Measurements from ENCODE around the gene SPON1.

The SPON1 gene

GRCh38 chr11:14193644-14194043 lies 231.1 kb downstream of the SPON1 start:
- Histone ChIP-seq H2AFZ (ENCODE audit: low read length) (no peak overlapping the region), H3K9ac (ENCODE audit: low read depth, low read length, poor library complexity) (no peak overlapping the region), H3K18ac (ENCODE audit: low read length) (peak overlapping the region; percentile 32), H3K4ac (ENCODE audit: low read length) (no peak overlapping the region), H3K79me1 (ENCODE audit: low read depth, low read length) (no peaks in the 10 kb centered on the region), H3K14ac (ENCODE audit: low read length) (no peak overlapping the region), H2AK5ac (ENCODE audit: low read depth, low read length) (no peak overlapping the region), H2BK120ac (ENCODE audit: low read depth, low read length) (no peak overlapping the region), H3K9me3 (replicated peaks in 1 of 2; ENCODE audit: control insufficient read depth in 2 of 2, insufficient read depth in 1 of 2, low read depth in 1 of 2, low read length in 2 of 2) (no peaks in the 10 kb centered on the region), H3K4me2 (ENCODE audit: insufficient read depth, low read length, poor library complexity, severe bottlenecking) (no peak overlapping the region), H3K4me1 (ENCODE audit: control insufficient read depth in 2 of 2, insufficient read depth in 1 of 2, low read depth in 1 of 2, low read length in 2 of 2) (peaks cover 0 to 5% of the 10 kb centered on the region in 2 donors), H3K27ac (replicated peaks; ENCODE audit: low read length) (no peak overlapping the region), H2BK12ac (ENCODE audit: low read length) (no peak overlapping the region), H3K4me3 (ENCODE audit: low read length in 2 of 2) (no peak overlapping the region), H3K23ac (ENCODE audit: low read depth, low read length, poor library complexity) (no peak overlapping the region), H3K27me3 (ENCODE audit: control insufficient read depth in 3 of 3, insufficient read depth in 3 of 3, low read depth in 1 of 3, low read length in 3 of 3) (no peaks in the 10 kb centered on the region), H4K8ac (ENCODE audit: low read depth, low read length) (no peak overlapping the region), H2BK15ac (ENCODE audit: low read length) (no peak overlapping the region), H2BK5ac (ENCODE audit: low read length) (no peak overlapping the region), H3K36me3 (replicated peaks in 1 of 2; ENCODE audit: control insufficient read depth in 2 of 2, insufficient read depth in 2 of 2, low read length in 2 of 2) (no peaks in the 10 kb centered on the region), H4K91ac (ENCODE audit: low read depth, low read length, poor library complexity) (no peak overlapping the region)
- WGBS, 2 donors (ENCODE audit: extremely low coverage in 2 of 2, insufficient read length in 2 of 2, insufficient replicate concordance in 1 of 2), result no CpG with 5 or more reads among the region's 3 CpGs
- DNase-seq (ENCODE audit: low spot score), result no peak

- H3K9ac ChIP-seq (ENCODE audit: low read depth, low read length, poor library complexity), result peak overlapping the region; percentile 32
- H3K23ac ChIP-seq (ENCODE audit: low read depth, low read length, poor library complexity), result no peak overlapping the region
- no peak overlapping the region for H3K4me2 ChIP-seq (ENCODE audit: insufficient read depth, low read length, poor library complexity, severe bottlenecking)
- no peak overlapping the region for H2AK5ac ChIP-seq (ENCODE audit: low read depth, low read length)
- peak overlapping the region; percentile 43 for H3K14ac ChIP-seq (ENCODE audit: low read length)
- no peak overlapping the region for H3K4me3 ChIP-seq (ENCODE audit: low read length in 2 of 2)
- peak overlapping the region; percentile 70 for H3K18ac ChIP-seq (ENCODE audit: low read length)
- H2AFZ ChIP-seq (ENCODE audit: low read length), result no peak overlapping the region
- no CpG with 5 or more reads among the region's 15 CpGs for WGBS, 2 donors (ENCODE audit: extremely low coverage in 2 of 2, insufficient read length in 2 of 2, insufficient replicate concordance in 1 of 2)
- H2BK120ac ChIP-seq (ENCODE audit: low read depth, low read length), result no peak overlapping the region
- peaks cover 2% of the 10 kb centered on the region for H3K79me1 ChIP-seq (ENCODE audit: low read depth, low read length)
- H3K4me1 ChIP-seq (ENCODE audit: control insufficient read depth in 2 of 2, insufficient read depth in 1 of 2, low read depth in 1 of 2, low read length in 2 of 2), result peaks cover 0 to 10% of the 10 kb centered on the region in 2 donors
- H3K27ac ChIP-seq (replicated peaks; ENCODE audit: low read length), result no peak overlapping the region
- H3K9me3 ChIP-seq (replicated peaks in 1 of 2; ENCODE audit: control insufficient read depth in 2 of 2, insufficient read depth in 1 of 2, low read depth in 1 of 2, low read length in 2 of 2), result peaks cover 0 to 4% of the 10 kb centered on the region in 2 donors
- no peaks in the 10 kb centered on the region for H3K36me3 ChIP-seq (replicated peaks in 1 of 2; ENCODE audit: control insufficient read depth in 2 of 2, insufficient read depth in 2 of 2, low read length in 2 of 2)
- H3K4ac ChIP-seq (ENCODE audit: low read length), result no peak overlapping the region
- no peak overlapping the region for H2BK5ac ChIP-seq (ENCODE audit: low read length)
- peaks cover 0 to 6% (median 2%) of the 10 kb centered on the region in 3 experiments for H3K27me3 ChIP-seq (ENCODE audit: control insufficient read depth in 3 of 3, insufficient read depth in 3 of 3, low read depth in 1 of 3, low read length in 3 of 3)
- no peak overlapping the region for H4K91ac ChIP-seq (ENCODE audit: low read depth, low read length, poor library complexity)
- no peak overlapping the region for H2BK15ac ChIP-seq (ENCODE audit: low read length)
- DNase-seq (ENCODE audit: low spot score), result no peak
- no peak overlapping the region for H4K8ac ChIP-seq (ENCODE audit: low read depth, low read length)
- no peak overlapping the region for H2BK12ac ChIP-seq (ENCODE audit: low read length)
Measured at GRCh38 chr11:14202251-14203196, 240.0 kb downstream of the SPON1 start.

GRCh38 chr11:14203321-14203720 lies 240.8 kb downstream of the SPON1 start:
- Histone ChIP-seq H3K4ac (ENCODE audit: low read length) (no peak overlapping the region), H3K23ac (ENCODE audit: low read depth, low read length, poor library complexity) (no peak overlapping the region), H3K4me1 (ENCODE audit: control insufficient read depth in 2 of 2, insufficient read depth in 1 of 2, low read depth in 1 of 2, low read length in 2 of 2) (peaks cover 0 to 10% of the 10 kb centered on the region in 2 donors), H2AK5ac (ENCODE audit: low read depth, low read length) (no peak overlapping the region), H2BK12ac (ENCODE audit: low read length) (no peak overlapping the region), H2AFZ (ENCODE audit: low read length) (no peak overlapping the region), H2BK5ac (ENCODE audit: low read length) (no peak overlapping the region), H2BK15ac (ENCODE audit: low read length) (no peak overlapping the region), H3K9me3 (replicated peaks in 1 of 2; ENCODE audit: control insufficient read depth in 2 of 2, insufficient read depth in 1 of 2, low read depth in 1 of 2, low read length in 2 of 2) (peaks cover 0 to 4% of the 10 kb centered on the region in 2 donors), H3K4me2 (ENCODE audit: insufficient read depth, low read length, poor library complexity, severe bottlenecking) (no peak overlapping the region), H4K91ac (ENCODE audit: low read depth, low read length, poor library complexity) (no peak overlapping the region), H4K8ac (ENCODE audit: low read depth, low read length) (no peak overlapping the region), H3K4me3 (ENCODE audit: low read length in 2 of 2) (no peak overlapping the region), H3K27me3 (ENCODE audit: control insufficient read depth in 3 of 3, insufficient read depth in 3 of 3, low read depth in 1 of 3, low read length in 3 of 3) (peaks cover 0 to 6% (median 2%) of the 10 kb centered on the region in 3 experiments), H2BK120ac (ENCODE audit: low read depth, low read length) (no peak overlapping the region), H3K27ac (replicated peaks; ENCODE audit: low read length) (no peak overlapping the region), H3K14ac (ENCODE audit: low read length) (no peak overlapping the region), H3K79me1 (ENCODE audit: low read depth, low read length) (peaks cover 2% of the 10 kb centered on the region), H3K9ac (ENCODE audit: low read depth, low read length, poor library complexity) (no peak overlapping the region), H3K18ac (ENCODE audit: low read length) (no peak overlapping the region), H3K36me3 (replicated peaks in 1 of 2; ENCODE audit: control insufficient read depth in 2 of 2, insufficient read depth in 2 of 2, low read length in 2 of 2) (no peaks in the 10 kb centered on the region)
- no peak for DNase-seq (ENCODE audit: low spot score)
- WGBS, 2 donors (ENCODE audit: extremely low coverage in 2 of 2, insufficient read length in 2 of 2, insufficient replicate concordance in 1 of 2), result no CpG with 5 or more reads among the region's 4 CpGs

- H3K4me2 ChIP-seq (ENCODE audit: insufficient read depth, low read length, poor library complexity, severe bottlenecking), result no peak overlapping the region
- no peak overlapping the region for H2BK120ac ChIP-seq (ENCODE audit: low read depth, low read length)
- H3K23ac ChIP-seq (ENCODE audit: low read depth, low read length, poor library complexity), result no peak overlapping the region
- H4K8ac ChIP-seq (ENCODE audit: low read depth, low read length), result no peak overlapping the region
- H3K14ac ChIP-seq (ENCODE audit: low read length), result no peak overlapping the region
- no peaks in the 10 kb centered on the region for H3K79me1 ChIP-seq (ENCODE audit: low read depth, low read length)
- H3K4ac ChIP-seq (ENCODE audit: low read length), result no peak overlapping the region
- no peak overlapping the region for H3K27ac ChIP-seq (replicated peaks; ENCODE audit: low read length)
- H3K4me1 ChIP-seq (ENCODE audit: control insufficient read depth in 2 of 2, insufficient read depth in 1 of 2, low read depth in 1 of 2, low read length in 2 of 2), result no peaks in the 10 kb centered on the region
- H2BK15ac ChIP-seq (ENCODE audit: low read length), result no peak overlapping the region
- no peak overlapping the region for H3K9ac ChIP-seq (ENCODE audit: low read depth, low read length, poor library complexity)
- H2BK12ac ChIP-seq (ENCODE audit: low read length), result no peak overlapping the region
- H2AK5ac ChIP-seq (ENCODE audit: low read depth, low read length), result no peak overlapping the region
- H3K9me3 ChIP-seq (replicated peaks in 1 of 2; ENCODE audit: control insufficient read depth in 2 of 2, insufficient read depth in 1 of 2, low read depth in 1 of 2, low read length in 2 of 2), result no peaks in the 10 kb centered on the region
- no peaks in the 10 kb centered on the region for H3K36me3 ChIP-seq (replicated peaks in 1 of 2; ENCODE audit: control insufficient read depth in 2 of 2, insufficient read depth in 2 of 2, low read length in 2 of 2)
- no peak overlapping the region for H3K18ac ChIP-seq (ENCODE audit: low read length)
- no peak for DNase-seq (ENCODE audit: low spot score)
- no peak overlapping the region for H4K91ac ChIP-seq (ENCODE audit: low read depth, low read length, poor library complexity)
- no peak overlapping the region for H2BK5ac ChIP-seq (ENCODE audit: low read length)
- no peak overlapping the region for H2AFZ ChIP-seq (ENCODE audit: low read length)
- no peaks in the 10 kb centered on the region for H3K27me3 ChIP-seq (ENCODE audit: control insufficient read depth in 3 of 3, insufficient read depth in 3 of 3, low read depth in 1 of 3, low read length in 3 of 3)
- no peak overlapping the region for H3K4me3 ChIP-seq (ENCODE audit: low read length in 2 of 2)
Measured at GRCh38 chr11:14212986-14213385, 250.5 kb downstream of the SPON1 start.

All from neuronal stem cell (in vitro differentiated cells).